ENCODE measurements around the gene SMARCC2. TPM values are rescaled to one million over a fixed set of nuclear protein-coding genes. Genes with fewer than 3 reads are reported as not detected.

SMARCC2 gene
- total and polyA plus RNA-seq, 2 of the 13 experiments (the other 11 are each of a cell fraction or from before 2014, with no cell fraction given): 21.3 to 24.1 TPM

DNA sequence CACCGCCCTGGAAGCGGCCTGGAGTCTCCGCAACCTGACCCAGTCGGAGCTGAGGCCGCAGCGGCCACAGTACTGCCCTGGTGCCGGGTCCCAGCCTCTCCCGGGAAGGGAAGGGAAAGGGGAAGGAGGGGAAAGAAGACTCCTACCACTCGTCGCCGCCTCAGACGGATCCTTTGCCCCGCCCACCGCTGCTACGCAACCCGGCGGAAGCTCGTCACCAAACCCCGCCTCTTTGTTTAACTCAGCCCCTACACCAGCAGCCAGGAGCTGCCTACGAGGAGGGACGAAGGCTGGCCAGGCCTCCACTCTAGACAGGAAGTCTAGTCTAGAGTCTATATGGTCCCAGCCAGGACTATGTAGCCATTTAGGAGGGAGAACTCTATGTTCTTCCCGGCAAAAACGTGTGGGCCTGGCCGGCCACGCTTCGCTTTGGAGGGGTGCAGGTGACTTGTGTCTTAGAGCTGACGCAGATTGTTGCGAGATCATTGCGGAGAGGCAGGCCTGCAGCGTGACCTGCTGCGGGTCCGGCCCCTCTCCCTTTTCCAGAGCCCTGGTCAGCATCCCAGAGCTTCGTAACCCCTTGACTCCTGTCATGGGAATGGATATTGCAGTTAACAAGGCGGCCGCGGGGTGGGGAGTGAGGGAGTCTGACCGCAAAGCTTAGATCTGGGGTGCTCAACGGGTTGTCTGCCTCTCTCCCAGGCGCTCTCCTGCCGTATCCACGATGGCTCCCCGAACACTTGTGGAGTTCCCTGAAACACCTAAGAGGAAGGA, 32.7 kb upstream of the SMARCC2 start, which contains the start of gene RNF41:
TSS of gene RNF41 (minus strand) at position 166 of the 774 bp plus-strand sequence. CDS start 7,875 bp downstream, outside the sequence.
- peak within 1 kb of the TSS; percentile 89 for H3K27ac ChIP-seq (ENCODE audit: extremely low read length, insufficient read depth, low read length)
- ChIA-PET POLR2A (interaction anchor here (0.5 to 3.8 kb wide), 43 partner anchors 10 to 1233 kb away, joined by 3 to 96 read pairs (median 5); partner anchors contain the start of genes ANKRD52, CNPY2, COQ10A and CS), CTCF (ENCODE audit: low intra/inter-chr PET ratio, low total read pairs) (interaction anchor here (0.7 to 1.1 kb wide), 3 partner anchors 10 to 95 kb away, joined by 3 read pairs; no protein-coding TSS in a partner anchor)
- H2AFZ ChIP-seq (ENCODE audit: low read length): no peak within 1 kb of the TSS
- no peaks in the 10 kb centered on the region for H4K20me1 ChIP-seq (ENCODE audit: insufficient read depth, low read length)
- FAIRE-seq (peak; percentile 94), ATAC-seq (peak; percentile 89), DNase-seq (ENCODE audit: low spot score) (peak; percentile 91)
- TSS peak; percentile 86 for BruUV-seq (replicated peaks)
- peak within 1 kb of the TSS; percentile 95 for H3K4me2 ChIP-seq (ENCODE audit: low read depth, low read length)
- 1% methylated on average over 32 of the region's 42 CpGs for WGBS (ENCODE audit: low lambda C conversion rate)
- H3K27me3 ChIP-seq (ENCODE audit: control insufficient read depth in 1 of 2, insufficient read depth in 2 of 2, low read length in 2 of 2): no peaks in the 10 kb centered on the region; a peak in 1 of 5 replicates
- no peaks in the 10 kb centered on the region; a peak in 2 of 5 replicates for H3K36me3 ChIP-seq (replicated peaks in 1 of 2; ENCODE audit: control insufficient read depth in 1 of 2, insufficient read depth in 2 of 2, low read length in 2 of 2)
- peak within 1 kb of the TSS; percentile 90 for H3K9ac ChIP-seq (ENCODE audit: insufficient read depth, low read depth, low read length)
- H3K4me3 ChIP-seq (replicated peaks in 1 of 3; ENCODE audit: insufficient read depth in 1 of 3, low read depth in 2 of 3, low read length in 3 of 3): peak within 1 kb of the TSS; percentile 91 to 94 (median 91)
- H3K9me3 ChIP-seq (ENCODE audit: low read length): no peaks in the 10 kb centered on the region
- in situ Hi-C loops (cut with HindIII; ENCODE audit: extremely low pct_ligation_motif_present, low pct_unique_long_range_greater_than_20kb) (loop anchor here (5.0 kb wide), 1 partner anchor 35 kb away; the partner anchor contains the start of gene ANKRD52), intact Hi-C loops (cut with micrococcal nuclease; ENCODE audit: unreplicated experiment) (loop anchor here (2.0 to 5.0 kb wide), 3 partner anchors 15 to 103 kb away; partner anchors contain the start of genes ANKRD52 and ZC3H10)
- H3K79me2 ChIP-seq (ENCODE audit: insufficient read depth, low read length): peaks cover 12% of the 10 kb centered on the region
- H3K4me1 ChIP-seq (ENCODE audit: insufficient read depth, low read length): peaks cover 37% of the 10 kb centered on the region
- TF ChIP-seq ZFAT (CRISPR knock-in tag; conservative IDR thresholded peaks at IDR 0.05) (no peak), GPN1 (CRISPR knock-in tag; IDR thresholded peaks at IDR 0.05; ENCODE audit: borderline replicate concordance) (no peak), GABPA (IDR thresholded peaks at IDR 0.05; ENCODE audit: low read depth, low read length) (peak; percentile 66), GABPA (CRISPR knock-in tag; IDR thresholded peaks at IDR 0.05; ENCODE audit: low read depth) (peak; percentile 93), ZSCAN21 (CRISPR knock-in tag; IDR thresholded peaks at IDR 0.05; ENCODE audit: borderline replicate concordance) (no peak), HNRNPUL1 (IDR thresholded peaks at IDR 0.05; ENCODE audit: low read depth, low read length) (no peak), ZNF263 (CRISPR knock-in tag; IDR thresholded peaks at IDR 0.05) (peak; percentile 73), ZNF335 (CRISPR knock-in tag; IDR thresholded peaks at IDR 0.05) (0 out of 2 replicates have a peak, but pooled peaks have one; percentile 63), TMF1 (CRISPR knock-in tag; IDR thresholded peaks at IDR 0.05; ENCODE audit: low read depth) (no peak), THYN1 (CRISPR knock-in tag; IDR thresholded peaks at IDR 0.05; ENCODE audit: borderline replicate concordance, low read depth) (no peak), BRCA1 (CRISPR knock-in tag; IDR thresholded peaks at IDR 0.05) (peak; percentile 90), NCOA2 (CRISPR knock-in tag; IDR thresholded peaks at IDR 0.05) (peak; percentile 21; the same call in 1 of the 2 replicates), BRD4 (CRISPR knock-in tag; IDR thresholded peaks at IDR 0.05) (no peak; the same call in 1 of the 2 replicates), BCL6 (CRISPR knock-in tag; IDR thresholded peaks at IDR 0.05) (no peak; the same call in 1 of the 2 replicates)
- TF ChIP-seq, protein P1, sequence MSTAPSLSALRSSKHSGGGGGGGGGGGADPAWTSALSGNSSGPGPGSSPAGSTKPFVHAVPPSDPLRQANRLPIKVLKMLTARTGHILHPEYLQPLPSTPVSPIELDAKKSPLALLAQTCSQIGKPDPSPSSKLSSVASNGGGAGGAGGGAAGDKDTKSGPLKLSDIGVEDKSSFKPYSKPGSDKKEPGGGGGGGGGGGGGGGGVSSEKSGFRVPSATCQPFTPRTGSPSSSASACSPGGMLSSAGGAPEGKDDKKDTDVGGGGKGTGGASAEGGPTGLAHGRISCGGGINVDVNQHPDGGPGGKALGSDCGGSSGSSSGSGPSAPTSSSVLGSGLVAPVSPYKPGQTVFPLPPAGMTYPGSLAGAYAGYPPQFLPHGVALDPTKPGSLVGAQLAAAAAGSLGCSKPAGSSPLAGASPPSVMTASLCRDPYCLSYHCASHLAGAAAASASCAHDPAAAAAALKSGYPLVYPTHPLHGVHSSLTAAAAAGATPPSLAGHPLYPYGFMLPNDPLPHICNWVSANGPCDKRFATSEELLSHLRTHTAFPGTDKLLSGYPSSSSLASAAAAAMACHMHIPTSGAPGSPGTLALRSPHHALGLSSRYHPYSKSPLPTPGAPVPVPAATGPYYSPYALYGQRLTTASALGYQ (CRISPR knock-in tag; IDR thresholded peaks at IDR 0.05): peak; percentile 60
- TF ChIP-seq, protein P2, sequence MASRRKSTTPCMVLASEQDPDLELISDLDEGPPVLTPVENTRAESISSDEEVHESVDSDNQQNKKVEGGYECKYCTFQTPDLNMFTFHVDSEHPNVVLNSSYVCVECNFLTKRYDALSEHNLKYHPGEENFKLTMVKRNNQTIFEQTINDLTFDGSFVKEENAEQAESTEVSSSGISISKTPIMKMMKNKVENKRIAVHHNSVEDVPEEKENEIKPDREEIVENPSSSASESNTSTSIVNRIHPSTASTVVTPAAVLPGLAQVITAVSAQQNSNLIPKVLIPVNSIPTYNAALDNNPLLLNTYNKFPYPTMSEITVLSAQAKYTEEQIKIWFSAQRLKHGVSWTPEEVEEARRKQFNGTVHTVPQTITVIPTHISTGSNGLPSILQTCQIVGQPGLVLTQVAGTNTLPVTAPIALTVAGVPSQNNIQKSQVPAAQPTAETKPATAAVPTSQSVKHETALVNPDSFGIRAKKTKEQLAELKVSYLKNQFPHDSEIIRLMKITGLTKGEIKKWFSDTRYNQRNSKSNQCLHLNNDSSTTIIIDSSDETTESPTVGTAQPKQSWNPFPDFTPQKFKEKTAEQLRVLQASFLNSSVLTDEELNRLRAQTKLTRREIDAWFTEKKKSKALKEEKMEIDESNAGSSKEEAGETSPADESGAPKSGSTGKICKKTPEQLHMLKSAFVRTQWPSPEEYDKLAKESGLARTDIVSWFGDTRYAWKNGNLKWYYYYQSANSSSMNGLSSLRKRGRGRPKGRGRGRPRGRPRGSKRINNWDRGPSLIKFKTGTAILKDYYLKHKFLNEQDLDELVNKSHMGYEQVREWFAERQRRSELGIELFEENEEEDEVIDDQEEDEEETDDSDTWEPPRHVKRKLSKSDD (CRISPR knock-in tag; IDR thresholded peaks at IDR 0.05; ENCODE audit: low read depth): no peak
- TF ChIP-seq, protein P3, sequence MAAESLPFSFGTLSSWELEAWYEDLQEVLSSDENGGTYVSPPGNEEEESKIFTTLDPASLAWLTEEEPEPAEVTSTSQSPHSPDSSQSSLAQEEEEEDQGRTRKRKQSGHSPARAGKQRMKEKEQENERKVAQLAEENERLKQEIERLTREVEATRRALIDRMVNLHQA (CRISPR knock-in tag; IDR thresholded peaks at IDR 0.05): peak; percentile 79; the same call in 1 of the 2 replicates
